Measurements from ENCODE around the gene WWC1. TPM values are rescaled to one million over a fixed set of nuclear protein-coding genes. Genes with fewer than 3 reads are reported as not detected.

The WWC1 gene
- total RNA-seq, 1 donor from 2014 or later: 1.5 TPM

DNA sequence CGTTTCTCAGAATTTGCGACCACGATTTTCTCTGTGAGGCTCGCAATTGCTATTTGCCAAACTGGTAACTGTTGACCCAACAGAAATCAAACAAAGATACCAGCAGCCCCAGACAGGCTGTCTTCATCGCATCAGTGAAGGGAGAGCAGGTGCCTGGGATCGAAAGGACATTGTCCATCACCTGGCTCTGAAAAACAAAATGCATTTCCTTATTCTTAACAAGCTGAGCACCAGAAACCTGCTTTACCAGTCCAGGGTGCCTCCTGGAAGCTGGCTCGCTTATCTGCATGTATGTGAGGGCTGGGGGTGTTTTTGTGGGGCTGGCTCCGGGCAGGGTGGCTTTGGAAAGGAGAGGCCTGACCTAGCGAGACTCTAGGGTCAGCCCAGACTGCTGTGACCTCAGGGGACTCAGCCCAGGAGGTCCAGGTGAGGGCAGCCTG is 24.7 kb downstream of the WWC1 start:
- Mint-ChIP-seq H3K27ac (ENCODE audit: unreplicated experiment) (peak overlapping the region; percentile 18), H3K4me3 (ENCODE audit: unreplicated experiment) (no peak overlapping the region)
- DNase-seq: no peak

DNA sequence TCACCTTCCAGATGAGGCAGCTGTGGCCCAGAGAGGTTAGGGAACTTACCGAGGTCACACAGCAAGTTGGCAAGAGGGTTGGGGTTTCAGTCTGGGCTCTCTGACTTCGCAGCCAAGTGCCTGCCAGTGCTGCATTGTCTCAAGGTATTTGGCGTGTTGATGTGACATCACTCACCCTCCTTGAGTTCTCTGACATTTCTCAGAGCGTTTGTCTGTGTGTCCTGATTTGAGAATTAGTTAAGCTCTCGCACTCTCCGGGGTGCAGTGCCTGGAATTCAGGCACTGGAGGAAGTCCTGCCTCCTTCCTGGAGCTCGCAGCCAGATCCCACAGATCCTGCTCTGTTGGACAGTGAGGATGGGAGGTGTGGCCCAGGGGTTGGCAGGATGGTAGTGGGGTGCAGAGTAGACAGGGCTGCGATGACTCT is 25.7 kb downstream of the WWC1 start:
- peaks cover 5% of the 10 kb centered on the region for H3K27me3 Mint-ChIP-seq (ENCODE audit: unreplicated experiment)
- peaks cover 12% of the 10 kb centered on the region for H3K4me1 Mint-ChIP-seq (ENCODE audit: low read depth, unreplicated experiment)
- no peaks in the 10 kb centered on the region for H3K36me3 Mint-ChIP-seq (ENCODE audit: unreplicated experiment)
- H3K27ac Mint-ChIP-seq (ENCODE audit: unreplicated experiment): no peak overlapping the region
- H3K9me3 Mint-ChIP-seq (ENCODE audit: unreplicated experiment): no peaks in the 10 kb centered on the region
- no peak overlapping the region for H3K4me3 Mint-ChIP-seq (ENCODE audit: unreplicated experiment)
- no peak for DNase-seq
- TF ChIP-seq, protein P1, sequence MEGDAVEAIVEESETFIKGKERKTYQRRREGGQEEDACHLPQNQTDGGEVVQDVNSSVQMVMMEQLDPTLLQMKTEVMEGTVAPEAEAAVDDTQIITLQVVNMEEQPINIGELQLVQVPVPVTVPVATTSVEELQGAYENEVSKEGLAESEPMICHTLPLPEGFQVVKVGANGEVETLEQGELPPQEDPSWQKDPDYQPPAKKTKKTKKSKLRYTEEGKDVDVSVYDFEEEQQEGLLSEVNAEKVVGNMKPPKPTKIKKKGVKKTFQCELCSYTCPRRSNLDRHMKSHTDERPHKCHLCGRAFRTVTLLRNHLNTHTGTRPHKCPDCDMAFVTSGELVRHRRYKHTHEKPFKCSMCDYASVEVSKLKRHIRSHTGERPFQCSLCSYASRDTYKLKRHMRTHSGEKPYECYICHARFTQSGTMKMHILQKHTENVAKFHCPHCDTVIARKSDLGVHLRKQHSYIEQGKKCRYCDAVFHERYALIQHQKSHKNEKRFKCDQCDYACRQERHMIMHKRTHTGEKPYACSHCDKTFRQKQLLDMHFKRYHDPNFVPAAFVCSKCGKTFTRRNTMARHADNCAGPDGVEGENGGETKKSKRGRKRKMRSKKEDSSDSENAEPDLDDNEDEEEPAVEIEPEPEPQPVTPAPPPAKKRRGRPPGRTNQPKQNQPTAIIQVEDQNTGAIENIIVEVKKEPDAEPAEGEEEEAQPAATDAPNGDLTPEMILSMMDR (IDR thresholded peaks at IDR 0.05; ENCODE audit: partially characterized antibody, unreplicated experiment): no peak

More for the DNA sequence above, 24.7 kb downstream of the WWC1 start:
- Mint-ChIP-seq H3K27me3 (ENCODE audit: unreplicated experiment) (peaks cover 5% of the 10 kb centered on the region), H3K36me3 (ENCODE audit: unreplicated experiment) (no peaks in the 10 kb centered on the region), H3K4me1 (ENCODE audit: low read depth, unreplicated experiment) (peaks cover 12% of the 10 kb centered on the region), H3K9me3 (ENCODE audit: unreplicated experiment) (no peaks in the 10 kb centered on the region)
- TF ChIP-seq, protein P1 (IDR thresholded peaks at IDR 0.05; ENCODE audit: partially characterized antibody, unreplicated experiment): no peak

DNA sequence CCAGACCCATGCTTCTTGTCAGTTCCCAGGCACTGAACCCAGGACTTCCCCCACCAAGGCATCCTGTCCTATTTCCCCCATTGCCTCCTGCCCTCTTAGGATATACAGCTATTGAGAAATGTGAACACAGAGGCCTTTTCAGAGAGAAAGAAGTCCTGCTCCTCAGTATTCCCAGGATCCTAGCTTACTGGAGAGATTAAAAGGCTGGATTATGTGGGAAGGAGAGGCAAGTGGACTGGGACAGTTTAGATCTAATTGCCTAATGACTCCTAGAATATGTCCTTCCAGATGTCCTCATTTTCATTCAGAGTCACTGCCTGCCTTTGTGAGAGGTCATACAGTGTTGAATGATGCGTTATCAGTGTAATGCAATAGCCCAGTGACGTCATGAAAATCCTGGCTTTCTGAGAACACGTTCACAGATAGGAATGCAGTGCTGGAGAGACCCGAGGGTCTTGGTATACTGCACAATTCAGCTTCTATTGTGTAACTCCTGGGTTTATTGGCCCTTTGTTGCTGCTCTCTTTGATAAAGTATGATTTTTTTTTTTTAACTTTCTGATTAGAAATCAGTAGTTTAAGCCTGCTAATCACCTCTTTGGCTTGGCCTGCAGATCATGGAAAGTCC is 26.2 kb downstream of the WWC1 start:
- H3K36me3 Mint-ChIP-seq (ENCODE audit: unreplicated experiment): no peaks in the 10 kb centered on the region
- TF ChIP-seq, protein P1 (IDR thresholded peaks at IDR 0.05; ENCODE audit: partially characterized antibody, unreplicated experiment): no peak
- H3K4me1 Mint-ChIP-seq (ENCODE audit: low read depth, unreplicated experiment): peaks cover 12% of the 10 kb centered on the region
- H3K27me3 Mint-ChIP-seq (ENCODE audit: unreplicated experiment): peaks cover 5% of the 10 kb centered on the region
- no peak overlapping the region for H3K4me3 Mint-ChIP-seq (ENCODE audit: unreplicated experiment)
- H3K27ac Mint-ChIP-seq (ENCODE audit: unreplicated experiment): no peak overlapping the region
- no peak for DNase-seq
- no peaks in the 10 kb centered on the region for H3K9me3 Mint-ChIP-seq (ENCODE audit: unreplicated experiment)

DNA sequence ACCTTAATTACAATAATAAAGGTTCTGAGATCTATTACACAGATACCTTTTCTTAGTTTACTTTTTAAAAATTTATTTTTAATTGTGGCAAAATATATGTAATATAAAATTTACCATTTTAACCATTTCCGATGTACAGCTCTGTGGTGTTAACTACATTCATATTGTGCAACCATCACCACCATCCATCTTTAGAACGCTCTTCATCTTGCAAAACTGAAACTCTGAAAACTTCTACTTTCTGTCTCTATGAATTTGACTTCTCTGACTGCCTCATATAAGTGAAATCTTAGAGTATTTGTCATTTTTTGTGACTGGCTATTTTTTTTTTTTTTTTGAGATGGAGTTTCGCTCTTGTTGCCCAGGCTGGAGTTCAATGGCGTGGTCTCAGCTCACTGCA is 26.8 kb downstream of the WWC1 start:
- Mint-ChIP-seq H3K27me3 (ENCODE audit: unreplicated experiment) (peaks cover 5% of the 10 kb centered on the region), H3K4me1 (ENCODE audit: low read depth, unreplicated experiment) (peaks cover 12% of the 10 kb centered on the region), H3K4me3 (ENCODE audit: unreplicated experiment) (no peak overlapping the region), H3K27ac (ENCODE audit: unreplicated experiment) (no peak overlapping the region), H3K36me3 (ENCODE audit: unreplicated experiment) (no peaks in the 10 kb centered on the region), H3K9me3 (ENCODE audit: unreplicated experiment) (no peaks in the 10 kb centered on the region)
- DNase-seq: no peak
- TF ChIP-seq, protein P1 (IDR thresholded peaks at IDR 0.05; ENCODE audit: partially characterized antibody, unreplicated experiment): no peak

DNA sequence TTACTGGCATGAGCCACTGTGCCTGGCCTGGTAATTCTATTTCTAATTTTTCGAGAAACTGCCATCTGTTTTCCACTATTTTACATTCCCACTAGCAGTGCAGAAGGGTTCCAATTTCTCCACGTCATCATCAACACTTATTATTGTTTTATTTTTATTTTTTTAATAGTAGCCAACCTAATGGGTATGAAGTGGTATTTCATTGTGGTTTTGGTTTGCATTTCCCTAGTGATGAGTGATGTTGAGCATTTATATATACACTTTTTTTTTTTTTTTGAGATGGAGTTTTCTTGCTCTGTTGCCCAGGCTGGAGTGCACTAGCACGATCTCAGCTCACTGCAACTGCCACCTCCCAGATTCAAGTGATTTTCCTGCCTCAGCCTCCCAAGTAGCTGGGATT is 28.3 kb downstream of the WWC1 start:
- Mint-ChIP-seq H3K9me3 (ENCODE audit: unreplicated experiment) (no peaks in the 10 kb centered on the region), H3K4me1 (ENCODE audit: low read depth, unreplicated experiment) (peaks cover 12% of the 10 kb centered on the region), H3K36me3 (ENCODE audit: unreplicated experiment) (no peaks in the 10 kb centered on the region), H3K4me3 (ENCODE audit: unreplicated experiment) (no peak overlapping the region), H3K27me3 (ENCODE audit: unreplicated experiment) (peaks cover 4% of the 10 kb centered on the region), H3K27ac (ENCODE audit: unreplicated experiment) (no peak overlapping the region)
- no peak for DNase-seq
- TF ChIP-seq, protein P1 (IDR thresholded peaks at IDR 0.05; ENCODE audit: partially characterized antibody, unreplicated experiment): no peak

Data from glutamatergic neuron (in vitro differentiated cells).